NAMALWA (cell line): ENCODE measurements around the gene RP9.
"Not testable (repeated sequence)": the region's sequence is repeated elsewhere in the genome, so short reads cannot be mapped to it uniquely, and the experiment has no call there.

Experiments
- DNase-seq: peaks from one replicate; pipeline ENCODE4 v3.0.0-alpha.2; 2015; ENCODE audit warnings: low spot score

The RP9 gene

GRCh38 chr7:33101906-33102305 lies 7.3 kb downstream of the RP9 start:
- DNase-seq, result no peak

GRCh38 chr7:33100770-33101169 lies 8.4 kb downstream of the RP9 start:
- no peak for DNase-seq

GRCh38 chr7:33099154-33099940 lies 9.9 kb downstream of the RP9 start:
- DNase-seq, result no peak

- DNase-seq, result not testable (repeated sequence)
These were observed 14.4 kb downstream of the RP9 start for GRCh38 chr7:33094745-33095275.

- DNase-seq, result no peak
These were observed 15.9 kb downstream of the RP9 start for GRCh38 chr7:33093266-33093665.

GRCh38 chr7:33091641-33092191 lies 17.5 kb downstream of the RP9 start:
- DNase-seq, result no peak

GRCh38 chr7:33091111-33091531 lies 18.1 kb downstream of the RP9 start:
- DNase-seq, result no peak

GRCh38 chr7:33089142-33089541 lies 20.1 kb downstream of the RP9 start:
- no peak for DNase-seq

GRCh38 chr7:33087858-33088257 lies 21.3 kb downstream of the RP9 start:
- DNase-seq, result no peak

- DNase-seq, result no peak
These were observed 21.8 kb downstream of the RP9 start for GRCh38 chr7:33087356-33087755.

- no peak for DNase-seq
These were observed 29.2 kb downstream of the RP9 start for GRCh38 chr7:33079763-33080690.

- DNase-seq, result no peak
These were observed 30.1 kb downstream of the RP9 start for GRCh38 chr7:33079096-33079495.

- DNase-seq, result no peak
These were observed 32.5 kb downstream of the RP9 start for GRCh38 chr7:33076737-33077136.

- DNase-seq, result no peak
These were observed 33.2 kb downstream of the RP9 start for GRCh38 chr7:33075818-33076518.

GRCh38 chr7:33073243-33073642 lies 36.0 kb downstream of the RP9 start:
- DNase-seq, result no peak

GRCh38 chr7:33072471-33072870 lies 36.7 kb downstream of the RP9 start:
- no peak for DNase-seq

GRCh38 chr7:33070831-33071230 lies 38.4 kb downstream of the RP9 start:
- DNase-seq, result no peak

GRCh38 chr7:33070277-33070676 lies 38.9 kb downstream of the RP9 start:
- DNase-seq, result no peak

- no peak for DNase-seq
These were observed 41.3 kb downstream of the RP9 start for GRCh38 chr7:33067921-33068320.

GRCh38 chr7:33066771-33067170 lies 42.4 kb downstream of the RP9 start:
- no peak for DNase-seq

GRCh38 chr7:33065981-33066380 lies 43.2 kb downstream of the RP9 start:
- DNase-seq, result no peak
